ENCODE measurements around the gene CLDN6. TPM values are rescaled to one million over a fixed set of nuclear protein-coding genes. Genes with fewer than 3 reads are reported as not detected.
A peak's percentile ranks its signal among the peaks of the same experiment; 100 is the strongest.

The CLDN6 gene
- total and polyA plus RNA-seq, 9 of the 15 experiments (the other 6 are each of a cell fraction or from before 2014, with no cell fraction given): 0.22 to 0.75 (median 0.38) TPM; not detected in 3

GRCh38 chr16:3036726-3037315 is 18.8 kb upstream of the CLDN6 start, which contains the start of gene BICDL2:
Gene BICDL2, minus strand, starts transcription at chr16:3036944. Its CDS starts 1,448 bp downstream, at chr16:3035496.
- Histone ChIP-seq H3K9me3 (replicated peaks; ENCODE audit: control insufficient read depth, insufficient read depth, low read depth, low read length) (no peaks in the 10 kb centered on the region), H3K79me2 (ENCODE audit: control insufficient read depth, insufficient read depth, low read length) (no peaks in the 10 kb centered on the region), H3K4me1 (replicated peaks in 1 of 2; ENCODE audit: control insufficient read depth in 2 of 2, insufficient read depth in 2 of 2, low read length in 2 of 2) (peaks cover 0 to 16% of the 10 kb centered on the region in 2 experiments; a peak in 3 of 5 replicates), H3K9ac (ENCODE audit: insufficient read depth in 1 of 2, low read depth in 2 of 2, low read length in 2 of 2) (peak within 1 kb of the TSS in 1 of 2 experiments; percentile 71; a peak in 2 of 4 replicates), H3K27ac (ENCODE audit: extremely low read depth, low read depth, low read length) (no peak within 1 kb of the TSS), H3K9me1 (ENCODE audit: control insufficient read depth, insufficient read depth, low read length) (no peaks in the 10 kb centered on the region), H3K4me2 (ENCODE audit: insufficient read depth, low read length) (no peak within 1 kb of the TSS), H3K4me3 (no peak within 1 kb of the TSS), H3K36me3 (ENCODE audit: control insufficient read depth, insufficient read depth, low read length) (no peaks in the 10 kb centered on the region), H2AFZ (ENCODE audit: low read depth, low read length) (no peak within 1 kb of the TSS), H3K27me3 (ENCODE audit: control insufficient read depth in 2 of 2, insufficient read depth in 2 of 2, low read length in 2 of 2) (peaks cover 58 to 77% of the 10 kb centered on the region in 2 experiments), H4K20me1 (replicated peaks; ENCODE audit: control insufficient read depth, insufficient read depth, low read length) (peaks cover 8% of the 10 kb centered on the region)
- intact Hi-C loops (cut with micrococcal nuclease): no loop called here
- TF ChIP-seq ZNF780A (CRISPR knock-in tag; IDR thresholded peaks at IDR 0.05): no peak
- TF ChIP-seq ZNF347 (CRISPR knock-in tag; IDR thresholded peaks at IDR 0.05; ENCODE audit: low read depth): no peak
- TF ChIP-seq EZH2 (IDR thresholded peaks at IDR 0.05; ENCODE audit: borderline replicate concordance, low read depth, low read length): peak; percentile 90; the same call in 1 of the 2 replicates
- FAIRE-seq (no peak), ATAC-seq (no peak), DNase-seq (ENCODE audit: extremely low read depth in 1 of 4, low spot score in 3 of 4) (peak in 1 of 4 experiments; percentile 16)
- POLR2A ChIA-PET: no interaction called here
- 3% methylated on average over 13 of the region's 44 CpGs for WGBS (ENCODE audit: insufficient coverage, low coverage, missing lambda C conversion rate)
- CTCF ChIA-PET (ENCODE audit: low intra/inter-chr PET ratio): no interaction called here
- in situ Hi-C loops (cut with MboI): no loop called here
- BruUV-seq (replicated peaks): no TSS peak

GRCh38 chr16:3035972-3036725 is 18.2 kb upstream of the CLDN6 start:
- Histone ChIP-seq H3K79me2 (ENCODE audit: control insufficient read depth, insufficient read depth, low read length) (no peaks in the 10 kb centered on the region), H3K9ac (ENCODE audit: insufficient read depth in 1 of 2, low read depth in 2 of 2, low read length in 2 of 2) (peak overlapping the region in 1 of 2 experiments; percentile 71; a peak in 2 of 4 replicates), H3K9me3 (replicated peaks; ENCODE audit: control insufficient read depth, insufficient read depth, low read depth, low read length) (no peaks in the 10 kb centered on the region), H3K4me2 (ENCODE audit: insufficient read depth, low read length) (no peak overlapping the region), H3K27ac (ENCODE audit: extremely low read depth, low read depth, low read length) (no peak overlapping the region), H3K4me3 (no peak overlapping the region), H2AFZ (ENCODE audit: low read depth, low read length) (no peak overlapping the region), H3K36me3 (ENCODE audit: control insufficient read depth, insufficient read depth, low read length) (no peaks in the 10 kb centered on the region), H4K20me1 (replicated peaks; ENCODE audit: control insufficient read depth, insufficient read depth, low read length) (peaks cover 11% of the 10 kb centered on the region), H3K27me3 (ENCODE audit: control insufficient read depth in 2 of 2, insufficient read depth in 2 of 2, low read length in 2 of 2) (peaks cover 56 to 78% of the 10 kb centered on the region in 2 experiments), H3K4me1 (replicated peaks in 1 of 2; ENCODE audit: control insufficient read depth in 2 of 2, insufficient read depth in 2 of 2, low read length in 2 of 2) (peaks cover 0 to 21% of the 10 kb centered on the region in 2 experiments; a peak in 4 of 5 replicates), H3K9me1 (ENCODE audit: control insufficient read depth, insufficient read depth, low read length) (no peaks in the 10 kb centered on the region)
- no peak for ATAC-seq
- intact Hi-C loops (cut with micrococcal nuclease): no loop called here
- DNase-seq (ENCODE audit: extremely low read depth in 1 of 4, low spot score in 3 of 4): no peak
- FAIRE-seq: no peak
- WGBS (ENCODE audit: insufficient coverage, low coverage, missing lambda C conversion rate): 3% methylated on average over 15 of the region's 40 CpGs
- in situ Hi-C loops (cut with MboI): no loop called here
- no TSS peak for BruUV-seq (replicated peaks)
- TF ChIP-seq ZNF263 (CRISPR knock-in tag; IDR thresholded peaks at IDR 0.05; ENCODE audit: borderline replicate concordance) (0 out of 2 replicates have a peak, but pooled peaks have one; percentile 19), PYGO2 (tag; IDR thresholded peaks at IDR 0.05) (no peak), ZBTB7A (IDR thresholded peaks at IDR 0.05; ENCODE audit: borderline replicate concordance, control insufficient read depth, low read depth, low read length) (0 out of 2 replicates have a peak, but pooled peaks have one; percentile 24)
- POLR2A ChIA-PET: interaction anchor here (1.1 to 1.2 kb wide), 2 partner anchors 11 to 15 kb away, joined by 4 to 7 read pairs; no protein-coding TSS in a partner anchor
- CTCF ChIA-PET (ENCODE audit: low intra/inter-chr PET ratio): no interaction called here

Data from K562 (cell line).